G401.6 (cell line): ENCODE data around the gene SAMD4A.

Experiments used
- FAIRE-seq: peaks from 2 replicates; lab custom pipeline; 2012; peaks lifted over from hg19 to GRCh38; lab: Jason Lieb, UNC

SAMD4A gene

GRCh38 chr14:54632452-54632851, 65.5 kb downstream of the SAMD4A start:
- no peak for FAIRE-seq

- FAIRE-seq: no peak
These were observed 66.1 kb downstream of the SAMD4A start for GRCh38 chr14:54633076-54633475.

- no peak for FAIRE-seq
These were observed 70.6 kb downstream of the SAMD4A start for GRCh38 chr14:54637270-54638134.

DNA sequence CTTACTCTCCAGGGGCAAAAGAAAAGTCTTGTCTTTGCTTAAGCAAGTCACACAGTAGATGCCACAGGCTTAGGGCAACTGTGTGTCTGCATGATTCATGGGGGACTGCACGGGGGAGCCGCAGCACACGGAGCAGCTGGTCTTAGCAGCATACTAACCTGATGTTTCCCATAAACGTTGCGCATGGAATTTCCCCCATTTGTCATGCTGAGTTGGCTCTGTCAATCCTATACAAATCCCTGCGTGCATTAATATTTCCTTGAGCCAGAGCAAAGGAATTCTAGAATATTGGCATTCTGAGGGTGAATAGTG, 71.2 kb downstream of the SAMD4A start:
- no peak for FAIRE-seq

- FAIRE-seq: no peak
These were observed 72.7 kb downstream of the SAMD4A start for GRCh38 chr14:54639611-54640010.

GRCh38 chr14:54640506-54640905, 73.6 kb downstream of the SAMD4A start:
- no peak for FAIRE-seq

DNA sequence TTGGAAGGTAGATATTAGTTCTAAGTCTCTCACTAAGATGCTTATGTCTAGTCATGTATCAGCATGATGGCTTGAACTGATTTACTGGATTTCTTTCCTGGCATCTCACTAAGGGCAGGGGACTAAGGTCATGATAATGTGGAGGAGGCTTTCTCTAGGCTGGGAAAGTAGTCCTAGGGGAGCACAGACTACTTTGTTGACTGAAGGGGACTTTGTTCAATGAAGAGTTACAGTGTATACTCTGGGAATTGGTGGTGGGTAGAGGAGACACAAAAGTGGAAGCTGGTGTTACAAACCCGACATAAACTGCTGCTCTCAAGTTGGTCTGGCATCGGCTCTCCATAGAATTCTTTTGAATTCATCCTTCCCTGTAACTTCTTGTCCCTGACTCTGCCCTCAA, 75.2 kb downstream of the SAMD4A start:
- FAIRE-seq: no peak

DNA sequence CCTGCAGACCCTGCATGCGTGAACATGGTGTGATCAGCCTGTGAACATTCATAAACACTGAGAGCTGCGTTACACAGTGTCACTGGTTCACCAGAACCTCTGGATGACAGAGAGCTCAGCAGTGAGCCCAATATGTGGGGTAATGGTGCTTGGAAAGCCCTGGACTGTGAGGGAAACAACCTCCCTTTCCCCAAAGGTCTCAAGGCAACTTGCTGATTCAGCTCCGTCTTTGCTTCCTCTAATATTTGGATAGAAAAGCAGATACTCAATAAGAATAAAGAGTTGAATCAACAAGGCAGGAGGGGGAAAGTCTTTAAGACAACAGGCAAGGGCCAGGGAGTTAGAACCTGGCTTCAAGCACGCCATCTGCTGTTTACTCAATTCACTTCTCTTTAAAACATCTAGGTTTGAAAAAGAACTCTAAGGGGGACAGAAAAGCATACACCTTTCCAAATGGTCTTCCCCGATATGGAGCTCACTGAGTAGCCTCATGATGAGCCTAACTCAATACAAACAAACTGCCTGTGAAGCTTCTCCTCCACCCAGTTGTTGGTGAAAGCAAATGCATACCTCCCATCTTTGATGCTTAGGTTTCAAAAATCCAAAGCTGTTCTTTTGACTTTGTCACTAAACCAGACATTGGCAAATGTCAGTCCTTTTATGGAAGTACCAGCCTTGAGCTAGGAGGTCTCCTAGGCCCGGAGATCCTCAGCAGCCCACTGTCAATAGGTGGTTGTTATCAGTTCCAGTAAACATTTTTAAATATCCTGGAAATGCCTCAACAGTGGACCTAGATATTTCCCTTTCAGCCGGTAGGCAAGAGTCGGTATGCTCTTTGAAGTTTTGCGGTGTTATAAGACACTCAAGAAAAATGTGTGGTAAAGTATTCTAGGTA, 76.1 kb downstream of the SAMD4A start:
- FAIRE-seq: peak; percentile 89

DNA sequence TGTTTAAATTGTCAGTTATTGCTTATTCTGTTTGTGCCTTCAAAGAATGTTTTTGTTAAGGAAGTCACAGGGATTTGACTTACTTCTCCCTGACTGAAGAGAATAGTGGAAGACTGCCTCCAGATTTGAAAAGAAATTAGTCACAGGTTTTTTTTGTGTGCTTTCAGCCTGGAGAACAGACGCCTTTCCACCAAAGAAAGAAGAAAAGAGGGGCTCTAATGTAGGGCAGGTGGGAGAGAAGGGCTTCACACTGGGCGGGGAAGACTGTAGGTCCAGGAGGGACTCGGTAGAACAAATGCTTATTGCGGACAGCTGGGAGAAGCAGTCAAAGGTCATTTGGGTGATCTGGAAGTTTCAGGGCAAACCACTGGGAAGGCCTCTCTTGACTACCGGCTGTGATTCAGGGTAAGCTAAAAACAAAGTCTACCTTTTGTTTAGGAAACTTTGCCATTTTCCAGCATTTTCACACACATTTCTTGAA, 76.8 kb downstream of the SAMD4A start:
- FAIRE-seq: no peak

DNA sequence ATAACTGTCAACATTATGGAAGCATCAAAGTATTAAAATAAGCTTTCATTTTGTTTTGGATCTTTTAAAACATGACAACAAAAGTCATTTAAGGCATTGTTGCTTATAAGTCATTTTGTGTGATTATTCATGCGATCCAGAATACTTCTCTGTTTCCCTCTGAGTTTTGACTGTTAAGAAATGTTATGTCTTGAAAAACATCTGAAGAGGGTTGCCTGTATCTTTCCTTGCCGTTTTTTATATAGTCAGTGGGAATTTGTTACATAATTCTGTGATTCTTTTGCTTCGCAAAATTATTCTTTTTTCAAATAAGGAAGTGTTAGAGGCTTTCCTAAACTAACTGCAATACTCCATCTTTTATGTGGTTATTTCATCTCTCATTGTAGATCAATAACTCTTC, 78.7 kb downstream of the SAMD4A start:
- FAIRE-seq: no peak

DNA sequence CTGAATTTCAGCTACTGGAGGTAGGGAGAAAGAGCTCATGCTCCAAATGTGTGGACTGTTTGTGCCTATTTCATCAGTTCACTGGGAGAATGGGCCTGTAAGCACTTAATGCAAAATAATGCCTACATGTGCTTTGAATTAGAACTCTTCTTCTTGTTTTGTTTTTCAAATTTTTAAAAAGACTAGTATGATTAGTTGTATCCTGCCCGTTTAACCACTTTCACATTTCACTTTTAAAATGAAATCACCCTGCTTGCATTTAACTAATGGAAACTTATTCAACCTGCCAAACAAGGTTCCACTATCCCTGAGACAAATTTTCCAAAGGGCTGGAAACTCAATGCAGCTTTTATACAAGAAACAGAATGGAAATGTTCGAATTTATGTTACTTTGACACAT, 79.7 kb downstream of the SAMD4A start:
- no peak for FAIRE-seq

DNA sequence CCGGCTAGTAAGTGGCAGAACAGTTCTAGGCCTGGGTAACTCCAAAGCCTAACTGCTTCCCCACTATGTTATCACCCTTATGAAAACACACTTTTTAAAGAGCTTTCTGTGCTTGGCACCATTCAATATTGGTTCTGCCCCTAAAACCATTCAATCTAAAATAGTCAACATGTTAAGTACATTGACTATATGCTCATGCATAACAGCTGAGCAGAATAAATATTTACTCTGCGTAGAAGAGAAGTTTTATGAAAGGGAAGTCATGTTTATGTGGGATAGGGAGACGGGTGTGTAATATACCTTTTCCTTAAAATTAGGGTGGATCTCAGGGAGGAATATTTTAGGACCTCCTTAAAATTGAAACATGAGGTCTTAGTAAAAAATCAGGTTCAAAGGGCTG, 80.5 kb downstream of the SAMD4A start:
- no peak for FAIRE-seq

DNA sequence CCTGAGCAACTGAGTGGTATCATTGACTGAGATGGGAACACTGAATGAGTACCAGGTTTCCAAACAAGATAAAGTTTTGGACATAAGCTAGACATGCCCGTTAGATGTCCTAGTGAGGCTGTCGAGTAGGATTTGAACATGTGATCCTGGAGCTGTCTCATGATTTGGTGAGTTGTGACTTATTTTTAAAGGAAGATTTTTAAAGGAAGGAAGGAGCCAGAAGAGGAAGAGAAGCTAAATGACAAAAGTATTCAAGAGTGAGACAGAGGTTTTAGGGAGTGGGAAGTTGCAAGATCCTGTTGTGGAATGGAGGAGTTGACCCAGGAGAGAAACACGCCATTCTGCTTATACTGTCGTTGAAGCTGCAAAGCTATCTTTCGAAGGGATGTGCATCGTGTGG, 82.1 kb downstream of the SAMD4A start:
- no peak for FAIRE-seq

GRCh38 chr14:54650331-54650958, 83.5 kb downstream of the SAMD4A start:
- peak; percentile 13 for FAIRE-seq

GRCh38 chr14:54650959-54651351, 84.0 kb downstream of the SAMD4A start:
- no peak for FAIRE-seq

DNA sequence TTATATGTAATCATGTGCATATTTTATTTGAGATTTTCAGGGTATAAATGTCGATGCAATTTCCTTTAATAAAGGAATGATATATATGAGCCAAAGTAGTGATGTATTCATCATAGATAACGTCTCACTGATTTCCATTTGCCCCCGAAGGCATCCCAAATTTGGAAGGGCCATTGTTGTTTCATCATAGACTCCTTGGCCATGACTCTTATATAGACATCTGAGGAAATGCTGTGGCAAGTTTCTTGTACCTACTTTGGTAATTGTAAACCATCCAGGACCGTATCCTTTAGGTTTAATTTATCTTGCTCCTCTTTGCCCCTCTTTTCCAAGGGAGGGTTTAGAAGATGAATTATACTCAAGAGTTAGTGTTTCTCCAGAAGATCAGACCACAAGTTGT, 84.7 kb downstream of the SAMD4A start:
- FAIRE-seq: no peak

- peak; percentile 99 for FAIRE-seq
These were observed 85.3 kb downstream of the SAMD4A start for GRCh38 chr14:54652188-54652587.

DNA sequence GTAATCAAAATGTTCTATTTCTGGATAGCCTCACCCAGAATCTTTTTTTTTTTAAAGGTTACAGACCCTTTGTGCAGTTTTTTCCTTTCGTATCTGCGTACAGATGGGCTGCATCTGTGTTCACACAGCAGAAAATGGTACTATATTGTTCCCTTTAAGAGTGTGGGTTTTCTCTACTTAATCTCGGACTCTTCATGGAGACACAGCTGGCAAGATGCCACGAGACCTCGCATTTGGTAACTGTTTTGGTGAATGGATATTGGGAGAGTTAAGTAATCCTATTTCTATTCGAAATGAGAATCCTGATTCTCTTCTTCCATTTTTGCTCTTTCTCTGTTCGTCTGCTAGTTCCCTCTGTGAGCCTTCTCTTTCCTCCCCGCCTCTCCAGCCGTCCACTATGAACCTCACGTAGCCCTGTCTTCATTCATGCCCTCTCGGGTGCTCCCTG, 85.7 kb downstream of the SAMD4A start:
- no peak for FAIRE-seq

DNA sequence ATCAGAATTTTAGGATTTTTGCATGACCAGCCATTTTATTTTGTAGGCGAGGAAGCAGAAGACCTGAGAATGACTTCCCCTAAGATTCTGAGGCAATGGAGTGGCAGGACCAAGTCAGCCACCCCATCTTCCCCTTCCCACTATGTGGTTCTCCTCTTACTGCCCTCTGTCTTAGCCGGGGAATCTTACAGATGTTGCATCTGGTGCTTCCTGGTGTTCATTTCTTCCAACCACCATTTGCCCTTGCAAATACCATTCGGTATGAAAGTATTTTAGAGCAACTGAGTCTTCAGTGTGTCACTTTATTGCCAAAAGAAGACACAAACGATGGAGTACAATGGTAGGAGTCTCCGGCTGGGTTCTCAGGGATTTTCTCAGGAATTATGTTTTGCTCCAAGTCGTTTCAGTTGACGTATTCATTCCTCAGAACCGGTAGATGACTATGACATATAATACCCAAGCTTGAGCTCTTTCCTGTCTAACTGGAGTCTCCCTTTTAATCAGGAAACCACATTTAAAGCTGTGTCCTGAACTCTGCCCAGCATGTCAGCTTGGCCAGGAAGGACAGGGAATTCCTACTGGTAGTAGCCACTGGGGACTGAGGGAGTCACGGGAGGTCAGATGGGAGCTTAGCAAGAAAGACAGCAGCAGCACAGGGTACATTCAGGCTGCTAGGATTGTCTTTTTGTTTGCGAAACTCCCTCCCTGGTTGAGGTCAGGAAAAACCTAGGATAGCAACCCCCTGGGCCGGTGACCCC, 87.0 kb downstream of the SAMD4A start:
- FAIRE-seq: no peak

DNA sequence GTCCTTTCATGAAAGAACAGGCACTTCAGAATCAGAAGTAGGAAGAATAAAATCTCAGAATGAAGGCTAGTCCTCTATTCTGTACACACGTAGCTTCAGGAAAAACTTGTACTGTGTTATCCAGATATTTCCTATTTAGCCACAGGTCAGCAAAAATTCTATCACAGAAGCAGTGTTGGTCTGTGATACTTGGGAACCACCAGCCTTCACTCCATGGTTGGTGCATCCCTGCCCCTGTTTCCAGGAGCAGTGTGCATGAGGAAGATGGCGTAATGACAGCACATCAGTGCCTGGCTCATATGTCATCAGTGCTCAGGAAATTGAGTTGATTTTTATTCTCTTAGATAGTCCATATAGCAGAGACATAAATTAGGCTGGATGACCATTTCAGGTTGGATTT, 87.7 kb downstream of the SAMD4A start:
- FAIRE-seq: no peak

GRCh38 chr14:54658836-54659235, 91.9 kb downstream of the SAMD4A start:
- no peak for FAIRE-seq

GRCh38 chr14:54659365-54659764, 92.4 kb downstream of the SAMD4A start:
- FAIRE-seq: no peak
